DMS53 (cell line): ENCODE results near the gene ZNF407.
"Not testable (repeated sequence)": the region's sequence is repeated elsewhere in the genome, so short reads cannot be mapped to it uniquely, and the experiment has no call there.

Experiments
- DNase-seq: peaks from one replicate; lab custom pipeline; 2025; lab: John Stamatoyannopoulos, UW

The ZNF407 gene

DNA sequence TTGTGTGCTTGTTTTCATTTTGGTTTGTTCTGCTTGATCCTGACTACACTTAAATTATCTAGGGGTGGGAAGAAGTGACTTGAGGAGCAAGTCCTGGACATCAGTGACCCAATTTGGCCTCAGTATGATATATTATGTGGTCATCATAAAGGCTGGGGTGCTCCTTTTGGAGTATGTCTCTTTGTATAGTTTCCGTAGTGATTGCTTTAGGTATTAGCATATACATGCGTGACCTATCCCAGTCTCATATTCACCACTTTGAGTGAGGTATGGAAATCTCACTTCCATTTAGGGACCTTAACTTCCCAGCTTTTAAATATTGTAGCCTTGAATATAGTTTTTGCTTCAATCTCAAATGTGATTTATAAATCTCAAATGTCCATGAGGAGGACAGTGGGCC lies 370.3 kb downstream of the ZNF407 start:
- no peak for DNase-seq

DNA sequence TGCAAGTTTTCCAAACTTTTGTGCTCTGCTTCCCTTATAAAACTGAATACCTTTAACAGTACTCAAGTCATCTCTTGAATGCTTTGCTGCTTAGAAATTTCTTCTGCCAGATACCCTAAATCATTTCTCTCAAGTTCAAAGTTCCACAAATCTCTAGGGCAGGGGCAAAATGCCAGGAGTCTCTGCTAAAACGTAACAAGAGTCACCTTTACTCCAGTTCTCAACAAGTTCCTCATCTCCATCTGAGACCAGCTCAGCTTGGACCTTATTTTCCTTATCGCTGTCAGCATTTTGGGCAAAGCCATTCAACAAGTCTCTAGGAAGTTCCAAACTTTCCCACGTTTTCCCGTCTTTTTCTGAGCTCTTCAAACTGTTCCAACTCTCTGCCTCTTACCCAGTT lies 373.7 kb downstream of the ZNF407 start:
- DNase-seq, result not testable (repeated sequence)

DNA sequence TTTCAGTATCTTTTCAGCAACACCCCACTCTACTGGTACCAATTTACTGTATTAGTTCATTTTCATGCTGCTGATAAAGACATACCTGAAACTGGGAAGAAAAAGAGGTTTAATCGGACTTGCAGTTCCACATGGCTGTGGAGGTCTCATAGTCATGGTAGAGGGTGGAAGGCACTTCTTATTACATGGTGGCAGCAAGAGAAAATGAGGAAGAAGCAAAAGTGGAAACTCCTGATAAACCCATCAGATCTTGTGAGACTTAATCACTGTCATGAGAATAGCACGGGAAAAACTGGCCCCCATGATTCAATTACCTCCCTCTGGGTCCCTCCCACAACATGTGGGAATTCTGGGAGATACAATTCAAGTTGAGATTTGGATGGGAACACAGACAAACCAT lies 374.1 kb downstream of the ZNF407 start:
- not testable (repeated sequence) for DNase-seq

DNA sequence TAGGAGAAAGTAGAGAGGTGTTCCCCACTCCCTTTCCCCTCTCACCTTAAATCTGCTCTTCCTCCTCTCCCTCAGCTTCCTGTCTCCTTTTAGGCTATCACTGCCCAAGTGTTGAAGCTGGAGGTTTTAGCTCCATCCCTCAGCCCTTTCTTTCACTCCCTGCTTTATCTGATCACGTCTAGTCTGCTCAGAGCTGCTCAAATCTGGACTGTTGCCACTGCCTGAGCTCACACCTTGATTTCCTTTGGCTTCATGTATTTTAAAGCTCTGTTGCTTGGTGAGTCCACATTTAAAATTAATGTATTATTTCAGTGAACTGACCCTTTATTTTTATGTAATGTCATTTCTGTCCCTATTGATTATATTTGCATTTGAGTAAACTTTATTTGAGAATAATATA lies 374.7 kb downstream of the ZNF407 start:
- no peak for DNase-seq

DNA sequence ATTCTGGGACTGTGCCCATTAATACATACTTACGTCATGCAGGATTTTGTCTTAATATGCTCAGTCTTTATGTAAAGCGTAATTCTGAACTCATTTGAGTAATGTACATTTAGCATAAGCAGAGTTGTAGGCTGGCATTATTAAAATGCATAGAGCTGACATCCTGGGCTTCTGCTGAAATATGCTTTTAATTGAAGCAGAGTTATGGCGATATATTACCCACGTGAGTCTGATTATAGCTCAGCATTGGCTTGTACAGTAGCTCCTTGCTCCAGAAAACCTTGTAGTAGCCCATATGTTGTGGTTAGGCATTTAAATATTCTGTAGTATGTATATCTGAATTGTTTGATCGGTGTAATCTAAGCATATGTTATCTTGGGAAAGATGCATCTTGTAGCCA lies 377.3 kb downstream of the ZNF407 start:
- no peak for DNase-seq

DNA sequence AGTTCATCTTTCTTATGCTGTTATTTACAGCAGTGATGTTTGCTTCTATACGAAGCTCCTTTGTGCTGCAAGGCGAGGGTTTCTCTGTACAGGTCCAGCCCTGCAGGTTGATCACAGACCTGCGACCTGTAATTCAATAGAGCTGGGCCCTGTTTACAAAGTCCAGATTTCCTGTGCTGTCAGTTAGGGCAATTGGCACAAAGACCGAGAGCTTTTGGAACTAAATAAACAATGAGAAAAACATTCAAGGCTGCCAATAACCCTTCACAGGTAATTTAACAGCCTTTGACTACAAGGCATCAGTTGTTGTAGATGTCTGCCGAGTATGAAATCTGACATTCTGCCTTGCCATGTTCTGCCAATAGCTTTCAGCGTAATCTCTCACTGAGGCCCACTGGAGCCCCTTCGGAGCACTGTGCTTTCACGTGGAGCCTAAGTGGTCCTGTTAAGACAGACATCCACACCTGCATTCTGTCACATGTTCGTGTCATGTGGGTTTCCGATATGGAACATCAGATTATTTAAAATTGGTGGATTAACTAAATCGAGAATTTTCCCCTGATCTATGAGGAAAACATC lies 378.8 kb downstream of the ZNF407 start:
- DNase-seq, result no peak

- DNase-seq, result no peak
Measured at GRCh38 chr18:74977041-74977440, 379.4 kb downstream of the ZNF407 start.

DNA sequence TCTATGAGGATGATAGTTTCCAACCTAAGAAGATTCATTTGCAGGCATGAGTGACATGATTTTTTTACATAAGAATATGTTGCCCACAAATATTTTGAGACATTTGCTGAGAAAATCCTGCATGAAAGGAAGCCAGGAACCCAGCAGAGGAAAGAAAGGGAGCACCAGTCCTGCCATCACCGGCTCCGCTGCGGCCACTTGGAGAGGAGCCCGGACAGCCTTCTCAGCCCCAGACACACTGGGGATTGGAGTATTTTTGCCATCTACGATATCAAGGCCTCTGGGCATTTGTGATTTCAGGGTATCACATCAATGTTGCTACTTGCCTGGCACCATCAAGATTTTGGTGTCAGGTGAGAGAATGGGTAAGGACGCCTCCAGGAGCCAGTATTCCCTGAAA lies 383.0 kb downstream of the ZNF407 start:
- DNase-seq, result no peak

DNA sequence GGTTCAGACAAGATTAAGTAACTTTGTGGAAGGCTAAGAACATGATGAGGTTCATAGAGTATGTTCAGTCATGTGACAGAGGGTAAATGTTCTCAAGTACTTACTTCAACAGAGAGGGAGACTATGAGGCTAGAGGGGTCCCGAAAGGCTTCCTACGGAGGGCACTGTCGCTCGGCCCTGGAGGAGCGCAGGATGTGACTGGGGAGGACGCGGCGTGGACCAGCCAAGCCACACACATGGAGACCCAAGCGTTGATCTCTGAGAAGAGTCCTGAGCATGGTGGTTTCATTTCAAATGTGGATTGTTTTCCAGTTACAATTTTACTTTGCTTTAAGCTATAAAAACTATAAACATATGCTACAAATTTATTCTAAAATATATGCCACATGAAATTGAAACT lies 383.8 kb downstream of the ZNF407 start:
- DNase-seq, result no peak

DNA sequence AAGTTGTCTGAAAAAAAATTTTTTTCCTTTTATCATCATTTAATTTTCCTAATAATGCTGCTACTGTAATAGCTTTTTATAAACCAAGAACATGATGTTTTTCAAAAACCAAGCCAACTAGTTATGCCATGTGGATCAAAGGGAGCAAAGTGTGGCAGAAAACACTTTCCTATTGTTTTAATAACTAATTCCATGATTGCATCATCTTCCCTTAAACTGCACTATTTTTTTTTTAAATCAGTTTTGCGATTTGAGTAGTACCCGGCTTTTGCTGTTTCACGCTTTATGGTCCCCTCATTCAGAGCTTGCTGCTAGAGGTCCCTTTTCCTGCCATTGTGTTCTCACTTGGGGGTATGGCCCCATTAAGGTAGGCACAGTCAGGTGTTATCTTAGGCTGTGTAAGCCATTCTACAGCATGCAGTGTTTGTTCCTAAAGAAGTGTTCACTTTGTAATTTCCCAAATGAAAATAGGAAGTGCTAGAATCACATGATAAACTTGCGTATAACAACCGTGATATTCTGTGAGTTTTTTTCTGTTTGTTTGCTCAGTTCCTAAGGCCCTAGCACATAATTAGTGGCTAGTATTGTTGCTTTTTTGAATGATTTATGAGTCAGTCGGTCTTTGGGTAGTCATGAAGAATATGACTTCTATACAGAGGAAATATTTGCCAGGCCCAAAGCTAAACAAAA lies 385.4 kb downstream of the ZNF407 start:
- no peak for DNase-seq

GRCh38 chr18:74989134-74989533 lies 391.5 kb downstream of the ZNF407 start:
- DNase-seq, result no peak

GRCh38 chr18:74990563-74991081 lies 393.0 kb downstream of the ZNF407 start:
- DNase-seq, result no peak

DNA sequence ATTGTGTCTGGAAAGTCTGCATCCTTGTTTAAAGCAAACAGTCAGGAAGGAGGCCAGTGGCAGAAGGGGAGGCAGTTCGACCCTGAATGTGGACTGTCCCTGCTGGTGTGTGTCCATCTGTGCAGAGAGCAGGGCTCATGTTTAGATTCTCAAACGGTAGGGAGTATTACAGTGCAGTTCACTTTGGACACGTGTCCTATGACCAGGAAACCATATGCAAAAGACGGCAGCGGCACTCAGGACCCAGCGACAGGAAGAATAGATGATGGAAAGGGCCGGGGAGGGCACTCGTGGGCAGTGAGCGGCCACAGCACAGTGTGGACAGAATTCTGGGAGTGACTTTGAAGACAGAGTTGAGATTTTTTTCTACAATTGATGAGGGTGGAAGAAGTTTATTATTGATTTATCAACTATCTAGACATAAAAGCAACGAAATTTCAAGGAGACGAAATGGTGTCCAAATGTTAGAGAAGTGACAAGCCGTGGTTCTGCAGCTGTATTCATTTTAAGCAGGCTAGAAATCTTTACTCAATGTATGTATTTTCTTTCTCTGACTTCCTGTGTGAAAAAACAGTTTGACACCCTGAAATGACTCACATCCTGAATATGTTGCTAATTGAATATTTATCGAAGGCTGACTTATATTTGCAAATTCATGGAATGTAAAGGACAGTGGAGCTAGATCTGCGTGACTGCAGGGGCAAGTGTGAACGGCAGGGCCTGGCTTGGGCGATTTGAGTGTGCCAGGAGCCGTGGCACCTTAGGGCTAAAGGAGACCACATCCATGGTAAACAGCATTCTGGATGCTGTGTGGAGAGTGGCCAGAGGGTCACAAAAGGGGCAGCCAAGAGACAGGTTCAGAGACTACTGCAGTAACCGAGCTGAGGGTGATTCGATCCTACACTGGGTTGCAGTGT lies 397.1 kb downstream of the ZNF407 start:
- DNase-seq, result peak; percentile 33

GRCh38 chr18:74995419-74995736 lies 397.7 kb downstream of the ZNF407 start:
- DNase-seq, result no peak

GRCh38 chr18:74996055-74996454 lies 398.4 kb downstream of the ZNF407 start:
- no peak for DNase-seq

DNA sequence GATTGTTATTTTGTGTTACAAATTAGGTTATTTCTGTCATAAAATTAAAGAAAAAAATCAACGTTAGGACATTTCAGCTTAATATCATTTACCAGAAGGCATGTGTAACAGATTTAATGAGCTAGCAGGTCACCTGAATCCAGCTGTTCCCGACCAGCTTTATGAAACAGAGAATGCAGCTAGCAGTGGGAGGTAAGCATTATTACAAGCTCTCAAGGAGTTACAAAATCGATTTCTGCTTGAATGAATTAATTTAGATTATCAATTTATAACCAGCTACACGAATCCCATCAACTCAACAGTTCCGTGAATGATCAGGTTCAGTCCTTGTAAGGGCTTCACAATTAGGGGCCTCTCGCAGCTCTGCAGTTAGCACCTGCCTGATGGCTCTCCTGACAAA lies 399.3 kb downstream of the ZNF407 start:
- no peak for DNase-seq

DNA sequence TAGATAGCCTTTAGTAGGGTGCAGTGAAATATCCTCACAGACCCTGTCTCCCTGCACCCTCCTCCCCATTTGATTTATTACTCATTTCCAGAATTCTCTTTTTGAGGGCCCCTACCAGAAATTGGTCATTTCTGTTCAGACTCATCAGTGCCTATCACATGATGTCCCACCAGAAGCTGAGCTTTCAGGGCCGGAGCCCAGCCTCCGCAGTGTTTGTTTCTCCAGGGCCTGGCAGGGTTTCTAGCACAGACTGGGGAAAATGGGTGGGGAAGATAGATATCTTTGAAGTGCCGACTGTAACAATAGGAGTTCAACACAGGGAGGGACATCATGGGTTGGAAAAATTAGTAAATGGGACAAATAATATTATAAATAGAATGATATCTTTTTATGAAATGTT lies 403.2 kb downstream of the ZNF407 start:
- no peak for DNase-seq

DNA sequence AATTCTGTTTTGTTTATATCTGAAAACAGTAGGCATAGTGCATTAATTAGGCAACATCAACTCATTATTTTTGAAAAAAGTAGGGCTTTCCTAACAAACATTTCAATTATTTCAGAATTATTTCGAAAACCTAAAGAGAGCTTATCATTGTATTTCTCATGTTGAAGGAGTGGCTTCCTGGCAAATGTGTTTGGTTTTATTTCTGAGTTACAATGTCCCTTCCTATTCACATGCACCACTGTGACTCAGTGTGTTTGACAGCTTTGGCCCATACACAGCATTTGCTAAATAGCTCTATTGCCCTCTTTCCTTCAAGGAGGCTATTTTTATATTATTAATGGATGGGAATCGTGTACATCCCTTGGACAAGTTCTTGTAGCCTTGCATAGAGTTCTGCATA lies 405.4 kb downstream of the ZNF407 start:
- no peak for DNase-seq

GRCh38 chr18:75003764-75004690 lies 406.4 kb downstream of the ZNF407 start:
- DNase-seq, result no peak

DNA sequence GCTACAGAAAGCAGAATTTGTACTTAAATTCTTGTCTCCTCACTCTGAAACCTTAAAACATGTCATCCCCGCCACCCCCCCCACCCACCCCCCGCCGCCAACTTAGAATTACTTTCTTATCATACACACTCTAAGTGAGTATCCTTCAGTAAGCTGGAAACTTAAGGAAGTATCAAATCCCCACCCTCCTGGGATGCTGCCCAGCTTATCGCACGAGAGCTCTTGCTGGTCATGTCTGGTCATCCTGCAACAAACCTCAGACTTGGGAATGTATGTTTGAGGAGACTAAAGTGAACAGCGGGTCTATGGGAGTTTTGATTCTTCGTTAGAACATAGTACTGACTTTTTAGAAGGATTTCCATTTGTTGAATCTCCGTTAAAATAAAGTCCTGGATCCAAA lies 408.0 kb downstream of the ZNF407 start:
- DNase-seq, result no peak

- no peak for DNase-seq
Measured at GRCh38 chr18:75008186-75008585, 410.5 kb downstream of the ZNF407 start.

DNA sequence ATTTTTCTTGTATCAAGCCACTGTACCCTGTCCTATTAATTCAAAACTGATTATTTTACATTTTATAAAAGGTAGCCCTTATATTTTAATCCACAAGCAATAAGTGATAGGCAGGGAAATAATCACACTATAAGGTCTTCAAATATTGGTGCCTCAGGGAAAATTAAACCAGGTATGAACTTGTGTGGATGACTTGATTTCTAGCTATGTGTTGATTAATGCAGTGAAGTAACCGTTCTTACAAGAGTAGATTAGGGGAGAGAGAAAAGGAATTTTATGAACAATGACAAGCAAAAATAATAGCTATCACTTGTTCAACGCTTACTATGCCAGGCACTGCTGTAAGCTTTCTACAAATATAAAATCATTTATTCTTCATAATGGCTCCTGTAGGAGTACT lies 411.6 kb downstream of the ZNF407 start:
- DNase-seq, result no peak
